Fibroblast of lung (primary cell): ENCODE data around the gene DNAJC13. TPM values are rescaled to one million over a fixed set of nuclear protein-coding genes. Genes with fewer than 3 reads are reported as not detected.

Experiments
- DNase-seq, 2 donors: peaks; one replicate each; pipeline versions ENCODE4 v3.0.0 to v3.0.0-alpha.2; 2010; ENCODE audit warnings: low read depth in 2 of 2
- H2AFZ ChIP-seq: 2 replicates; pipeline ENCODE4 v1.5.1; 2012; ENCODE audit warnings: low read length, control low read depth, inconsistent platforms
- H3K27ac ChIP-seq: 2 replicates; pipeline ENCODE4 v1.5.1; 2011; ENCODE audit warnings: low read length, control low read depth; ENCODE audit not compliant: insufficient read depth
- H3K27me3 ChIP-seq: 2 replicates; pipeline ENCODE4 v1.5.1; 2011; ENCODE audit warnings: mild to moderate bottlenecking, low read length; ENCODE audit not compliant: control insufficient read depth, insufficient read depth
- H3K36me3 ChIP-seq: 2 replicates; pipeline ENCODE4 v1.5.1; 2011; ENCODE audit warnings: low read length; ENCODE audit not compliant: control insufficient read depth, insufficient read depth
- H3K4me1 ChIP-seq: 2 replicates; pipeline ENCODE4 v1.5.1; 2011; ENCODE audit warnings: low read length; ENCODE audit not compliant: control insufficient read depth, insufficient read depth; ENCODE audit errors: extremely low read depth
- H3K4me2 ChIP-seq: 2 replicates; pipeline ENCODE4 v1.5.1; 2011; ENCODE audit warnings: low read length, control low read depth; ENCODE audit not compliant: insufficient read depth; ENCODE audit errors: extremely low read depth
- H3K4me3 ChIP-seq, 4 experiments: fragments of 200-600 bp in 1 of 4; sonication (generic) in 1 of 4; replicated peaks in 1 of 4; 2 replicates each; pipeline ENCODE4 v1.5.1; 2011 to 2016; ENCODE audit warnings: low read length in 4 of 4, low read depth in 3 of 4, mild to moderate bottlenecking in 3 of 4, control low read depth in 2 of 4, inconsistent platforms in 1 of 4, mixed read lengths in 1 of 4; ENCODE audit not compliant: insufficient read depth in 1 of 4; ENCODE audit errors: control extremely low read depth in 1 of 4
- H3K79me2 ChIP-seq: 2 replicates; pipeline ENCODE4 v1.5.1; 2012; ENCODE audit warnings: mild to moderate bottlenecking, low read length, inconsistent platforms; ENCODE audit not compliant: control insufficient read depth, insufficient read depth
- H3K9ac ChIP-seq: 2 replicates; pipeline ENCODE4 v1.5.1; 2011; ENCODE audit warnings: mild to moderate bottlenecking, low read length, control low read depth; ENCODE audit not compliant: insufficient read depth
- H3K9me3 ChIP-seq: 2 replicates; pipeline ENCODE4 v1.5.1; 2012; ENCODE audit warnings: low read depth, low read length; ENCODE audit not compliant: control insufficient read depth, insufficient read depth
- H4K20me1 ChIP-seq: 2 replicates; pipeline ENCODE4 v1.5.1; 2011; ENCODE audit warnings: low read length; ENCODE audit not compliant: control insufficient read depth, insufficient read depth; ENCODE audit errors: extremely low read depth
- EZH2 ChIP-seq: IDR thresholded peaks from 2 replicates; pipeline ENCODE4 v1.5.1; 2012; ENCODE audit warnings: low read length, control low read depth, mild to moderate bottlenecking; ENCODE audit errors: missing control alignments
- polyA plus RNA-seq, 2 donors: library from polyadenylated mRNA; depleted of rRNA in 1 of 2; stranded (reverse) in 1 of 2; unstranded in 1 of 2; fragments of >200 nt; gene quantifications; 2 replicates each; pipeline ENCODE4 v1.2.1, GENCODE V29; 2011 to 2012; ENCODE audit warnings: missing spikeins in 1 of 2
- total RNA-seq: library from RNA; depleted of rRNA; stranded (reverse); fragments of >200 nt; gene quantifications from 2 replicates; pipeline ENCODE4 v1.2.1, GENCODE V29; 2014
- TF ChIP-seq, protein P1 (sequence below), 2 donors: IDR thresholded peaks in 1 of 2; conservative IDR thresholded peaks in 1 of 2; 1 replicate in 1 of 2; 2 replicates in 1 of 2; pipeline ENCODE4 v1.5.1; 2011 to 2012; ENCODE audit warnings: low read length in 2 of 2, control low read depth in 1 of 2, inconsistent platforms in 1 of 2, low read depth in 1 of 2, mild to moderate bottlenecking in 1 of 2

The DNAJC13 gene
- total and polyA plus RNA-seq, 2 donors (not counting 1 experiment from before 2014, with no cell fraction given): 56.3 to 89.0 TPM

DNA sequence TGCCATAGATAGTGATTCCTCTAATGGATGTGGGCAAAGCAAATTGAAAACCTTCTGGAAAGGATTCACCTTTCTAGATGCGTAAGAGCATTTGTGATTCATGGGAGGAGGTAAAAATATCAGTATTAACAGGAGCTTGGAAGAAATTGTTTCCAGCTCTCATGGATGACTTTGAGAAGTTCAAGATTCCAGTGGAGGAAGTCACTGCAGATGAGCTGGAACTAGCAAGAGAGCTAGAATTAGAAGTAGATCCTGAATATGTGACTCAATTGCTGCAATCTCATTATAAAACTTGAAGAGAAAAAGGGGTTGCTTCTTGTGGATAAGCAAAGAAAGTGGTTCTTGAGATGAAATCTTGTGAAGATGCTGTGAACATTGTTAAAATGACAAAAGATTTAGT is 91.8 kb downstream of the DNAJC13 start:
- TF ChIP-seq EZH2: no peak
- TF ChIP-seq, protein P1, sequence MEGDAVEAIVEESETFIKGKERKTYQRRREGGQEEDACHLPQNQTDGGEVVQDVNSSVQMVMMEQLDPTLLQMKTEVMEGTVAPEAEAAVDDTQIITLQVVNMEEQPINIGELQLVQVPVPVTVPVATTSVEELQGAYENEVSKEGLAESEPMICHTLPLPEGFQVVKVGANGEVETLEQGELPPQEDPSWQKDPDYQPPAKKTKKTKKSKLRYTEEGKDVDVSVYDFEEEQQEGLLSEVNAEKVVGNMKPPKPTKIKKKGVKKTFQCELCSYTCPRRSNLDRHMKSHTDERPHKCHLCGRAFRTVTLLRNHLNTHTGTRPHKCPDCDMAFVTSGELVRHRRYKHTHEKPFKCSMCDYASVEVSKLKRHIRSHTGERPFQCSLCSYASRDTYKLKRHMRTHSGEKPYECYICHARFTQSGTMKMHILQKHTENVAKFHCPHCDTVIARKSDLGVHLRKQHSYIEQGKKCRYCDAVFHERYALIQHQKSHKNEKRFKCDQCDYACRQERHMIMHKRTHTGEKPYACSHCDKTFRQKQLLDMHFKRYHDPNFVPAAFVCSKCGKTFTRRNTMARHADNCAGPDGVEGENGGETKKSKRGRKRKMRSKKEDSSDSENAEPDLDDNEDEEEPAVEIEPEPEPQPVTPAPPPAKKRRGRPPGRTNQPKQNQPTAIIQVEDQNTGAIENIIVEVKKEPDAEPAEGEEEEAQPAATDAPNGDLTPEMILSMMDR (conservative IDR thresholded peaks at IDR 0.05 in 1 of 2, IDR thresholded peaks at IDR 0.05 in 1 of 2; ENCODE audit: low read depth in 1 of 2, low read length in 2 of 2): no peak
- Histone ChIP-seq H3K4me2 (no peak overlapping the region), H2AFZ (no peak overlapping the region), H3K79me2 (no peaks in the 10 kb centered on the region), H3K9me3 (no peaks in the 10 kb centered on the region), H3K4me3 (no peak overlapping the region), H3K9ac (no peak overlapping the region), H3K27me3 (no peaks in the 10 kb centered on the region), H4K20me1 (no peaks in the 10 kb centered on the region), H3K36me3 (peaks cover 2% of the 10 kb centered on the region), H3K27ac (no peak overlapping the region), H3K4me1 (no peaks in the 10 kb centered on the region)
- peak in 1 of 2 donors; percentile 12 for DNase-seq

DNA sequence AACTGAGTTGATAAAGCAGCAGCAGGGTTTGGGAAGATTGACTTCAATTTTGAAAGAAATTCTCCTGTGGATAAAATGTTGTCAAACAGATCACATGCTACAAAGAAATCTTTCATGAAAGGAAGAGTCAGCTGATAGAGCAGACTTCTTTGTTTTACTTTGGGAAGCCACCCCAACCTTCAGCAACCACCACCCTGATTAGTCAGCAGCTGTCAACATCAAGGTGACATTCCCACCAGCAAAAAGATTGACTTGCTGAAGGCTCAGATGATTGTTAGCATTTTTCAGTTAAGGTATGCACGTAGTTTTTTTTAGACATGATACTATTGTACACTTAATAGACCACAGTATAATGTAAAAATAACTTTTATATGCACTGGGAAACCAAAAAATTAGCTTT is 92.2 kb downstream of the DNAJC13 start:
- Histone ChIP-seq H3K4me2 (no peak overlapping the region), H4K20me1 (no peaks in the 10 kb centered on the region), H3K9ac (no peak overlapping the region), H3K4me3 (no peak overlapping the region), H3K27ac (no peak overlapping the region), H3K27me3 (no peaks in the 10 kb centered on the region), H3K79me2 (no peaks in the 10 kb centered on the region), H3K36me3 (peaks cover 2% of the 10 kb centered on the region), H3K4me1 (no peaks in the 10 kb centered on the region), H2AFZ (no peak overlapping the region), H3K9me3 (no peaks in the 10 kb centered on the region)
- TF ChIP-seq EZH2: no peak
- TF ChIP-seq, protein P1 (conservative IDR thresholded peaks at IDR 0.05 in 1 of 2, IDR thresholded peaks at IDR 0.05 in 1 of 2; ENCODE audit: low read depth in 1 of 2, low read length in 2 of 2): no peak
- DNase-seq: no peak

DNA sequence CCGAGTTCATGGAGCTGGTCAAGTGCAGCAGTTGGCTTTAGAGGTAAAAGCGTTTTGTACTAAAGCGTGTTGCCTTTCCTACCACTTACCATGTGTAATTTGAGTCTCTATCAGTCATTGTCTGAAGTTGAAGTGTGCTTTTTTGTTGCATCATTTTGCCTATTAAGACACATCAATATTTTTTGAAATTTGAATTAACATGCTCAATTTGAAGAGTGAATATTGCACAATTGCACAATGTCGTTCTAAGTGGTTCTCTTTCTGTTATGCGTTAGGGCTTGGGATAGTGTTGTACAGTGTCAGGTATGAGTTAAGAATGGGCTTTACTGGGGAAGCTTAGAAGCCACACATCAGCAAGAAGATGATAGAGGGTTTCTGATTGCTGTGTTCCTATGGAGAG is 95.8 kb downstream of the DNAJC13 start:
- Histone ChIP-seq H3K9ac (no peak overlapping the region), H3K9me3 (no peaks in the 10 kb centered on the region), H2AFZ (no peak overlapping the region), H3K4me2 (no peak overlapping the region), H3K4me1 (no peaks in the 10 kb centered on the region), H3K79me2 (no peaks in the 10 kb centered on the region), H3K27ac (no peak overlapping the region), H4K20me1 (no peaks in the 10 kb centered on the region), H3K27me3 (no peaks in the 10 kb centered on the region), H3K4me3 (no peak overlapping the region), H3K36me3 (peaks cover 4% of the 10 kb centered on the region)
- DNase-seq: no peak
- no peak for TF ChIP-seq EZH2
- TF ChIP-seq, protein P1 (conservative IDR thresholded peaks at IDR 0.05 in 1 of 2, IDR thresholded peaks at IDR 0.05 in 1 of 2; ENCODE audit: low read depth in 1 of 2, low read length in 2 of 2): no peak
